Ascending aorta (tissue), 2 donors: ENCODE results near the gene KCNJ14. TPM values are rescaled to one million over a fixed set of nuclear protein-coding genes. Genes with fewer than 3 reads are reported as not detected.

Experiments
- DNase-seq, 2 donors: peaks; one replicate each; pipeline ENCODE4 v3.0.0-alpha.2; 2019; ENCODE audit warnings: low spot score in 2 of 2
- H3K27ac ChIP-seq, 2 donors: fragments of 200-600 bp; sonication (generic); one replicate each; pipeline ENCODE4 v1.5.1; 2016 to 2017; ENCODE audit warnings: mild to moderate bottlenecking in 1 of 2
- H3K27me3 ChIP-seq: fragments of 200-600 bp; sonication (generic); one replicate; pipeline ENCODE4 v1.5.1; 2017
- H3K36me3 ChIP-seq, 2 donors: fragments of 200-600 bp; sonication (generic); one replicate each; pipeline ENCODE4 v1.5.1; 2016
- H3K4me1 ChIP-seq, 2 donors: fragments of 200-600 bp; sonication (generic); one replicate each; pipeline ENCODE4 v1.5.1; 2016 to 2017; ENCODE audit warnings: mild to moderate bottlenecking in 1 of 2
- H3K4me3 ChIP-seq, 2 donors: fragments of 200-600 bp; sonication (generic); one replicate each; pipeline ENCODE4 v1.5.1; 2016 to 2017; ENCODE audit warnings: mild to moderate bottlenecking in 1 of 2
- H3K9me3 ChIP-seq, 2 donors: fragments of 200-600 bp; sonication (generic); one replicate each; pipeline ENCODE4 v1.5.1; 2016
- CTCF ChIP-seq, 3 experiments: fragments of 200-600 bp in 2 of 3; fragments of 450-650 bp in 1 of 3; sonication (generic) in 2 of 3; IDR thresholded peaks; one replicate each; pipeline ENCODE4 v1.5.1; 2016 to 2019; ENCODE audit warnings: antibody characterized with exemption in 3 of 3, mild to moderate bottlenecking in 1 of 3, moderate library complexity in 1 of 3
- intact Hi-C: fragments of 100-400 bp; cut with DNase I; formaldehyde crosslinking; loops from one replicate; pipeline ENCODE4 v1.15.1; 2023
- total RNA-seq: library from RNA; depleted of rRNA; stranded (reverse); fragments of >200 nt; gene quantifications from one replicate; pipeline ENCODE4 v1.1.0, GENCODE V29; 2016

The KCNJ14 gene
- total RNA-seq, 1 donor from 2014 or later: 6.1 TPM

- no peak for TF ChIP-seq CTCF (IDR thresholded peaks at IDR 0.05)
- Histone ChIP-seq H3K27me3 (peaks cover 7% of the 10 kb centered on the region), H3K4me1 (peaks cover 3 to 15% of the 10 kb centered on the region in 2 donors), H3K36me3 (peaks cover under 1 to 7% of the 10 kb centered on the region in 2 donors), H3K9me3 (no peaks in the 10 kb centered on the region), H3K4me3 (peak overlapping the region; percentile 37 to 76), H3K27ac (no peak overlapping the region)
- intact Hi-C loops: loop anchor here (5.0 kb wide), 1 partner anchor 51 kb away; the partner anchor contains the start of genes GRIN2D and KDELR1
- DNase-seq: no peak
These were observed 12.1 kb upstream of the KCNJ14 start for GRCh38 chr19:48443256-48443655.

GRCh38 chr19:48443731-48444128 lies 11.6 kb upstream of the KCNJ14 start:
- Histone ChIP-seq H3K4me3 (peak overlapping the region; percentile 76 to 81), H3K27me3 (peaks cover 7% of the 10 kb centered on the region), H3K36me3 (peaks cover 5 to 12% of the 10 kb centered on the region in 2 donors), H3K4me1 (peaks cover 3 to 15% of the 10 kb centered on the region in 2 donors), H3K9me3 (no peaks in the 10 kb centered on the region), H3K27ac (no peak overlapping the region)
- intact Hi-C loops: loop anchor here (5.0 kb wide), 1 partner anchor 51 kb away; the partner anchor contains the start of genes GRIN2D and KDELR1
- no peak for TF ChIP-seq CTCF (IDR thresholded peaks at IDR 0.05)
- DNase-seq: no peak

DNA sequence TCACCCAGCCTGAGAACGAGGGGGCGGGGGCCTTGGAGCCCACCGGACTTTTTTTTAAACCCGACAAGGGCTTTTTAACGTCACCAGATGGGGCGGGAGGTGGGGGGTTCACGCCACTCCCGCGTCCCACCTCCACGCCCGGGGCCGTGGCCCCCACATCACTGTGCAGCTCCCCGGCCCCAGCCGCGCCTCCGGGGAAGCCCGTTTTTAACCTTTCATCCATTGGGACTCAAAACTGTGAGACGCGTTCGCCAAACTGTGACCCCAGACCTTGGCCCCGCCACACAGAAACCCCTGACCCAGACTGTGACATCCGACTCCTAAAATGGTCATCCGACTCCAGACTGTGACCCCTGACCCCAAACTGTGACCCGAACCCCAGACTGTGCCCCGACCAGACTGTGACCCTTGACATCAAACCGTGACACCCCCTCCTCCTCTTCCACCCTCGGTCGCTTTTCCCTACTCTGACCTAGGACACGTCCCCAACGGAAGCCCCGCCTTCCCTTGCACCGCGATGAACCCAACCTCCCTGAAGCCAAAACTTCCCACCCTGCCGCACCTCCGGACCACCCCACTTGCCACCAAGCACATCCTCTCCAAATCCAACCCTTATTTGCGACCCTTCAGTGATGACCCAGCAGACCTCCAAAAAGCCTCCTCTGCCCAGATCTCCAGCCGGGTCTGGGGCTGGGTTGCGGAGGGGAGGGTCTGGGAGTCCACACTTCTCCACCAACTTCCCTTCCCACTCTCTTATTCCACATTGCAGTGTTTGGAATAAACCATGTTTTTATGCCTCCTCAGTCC lies 11.0 kb upstream of the KCNJ14 start:
- no peak for TF ChIP-seq CTCF (IDR thresholded peaks at IDR 0.05)
- intact Hi-C loops: loop anchor here (5.0 kb wide), 1 partner anchor 52 kb away; the partner anchor contains the start of genes GRIN2D and KDELR1
- Histone ChIP-seq H3K4me1 (peaks cover 3 to 15% of the 10 kb centered on the region in 2 donors), H3K36me3 (peaks cover 8 to 13% of the 10 kb centered on the region in 2 donors), H3K9me3 (no peaks in the 10 kb centered on the region), H3K27me3 (peaks cover 7% of the 10 kb centered on the region), H3K4me3 (peak overlapping the region; percentile 76 to 81), H3K27ac (peak overlapping the region; percentile 87 to 89)
- DNase-seq: no peak

DNA sequence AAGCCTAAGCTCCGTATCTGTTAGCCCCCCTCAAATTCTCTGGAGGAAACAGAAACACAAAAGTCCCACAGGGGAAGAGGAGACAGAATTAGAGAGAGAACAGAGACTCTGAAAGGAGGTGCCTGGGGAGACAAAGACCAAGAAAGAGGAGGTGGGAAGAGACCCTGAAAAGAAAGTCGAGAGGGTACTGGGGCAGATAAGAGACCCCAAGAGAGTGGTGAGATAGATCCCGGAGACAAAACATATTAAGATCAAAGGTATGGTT lies 10.5 kb upstream of the KCNJ14 start:
- no peak for DNase-seq
- Histone ChIP-seq H3K27me3 (peaks cover 7% of the 10 kb centered on the region), H3K4me1 (peaks cover 3 to 15% of the 10 kb centered on the region in 2 donors), H3K27ac (peak overlapping the region; percentile 87 to 89), H3K36me3 (peaks cover 12 to 15% of the 10 kb centered on the region in 2 donors), H3K9me3 (no peaks in the 10 kb centered on the region), H3K4me3 (peak overlapping the region; percentile 76 to 81)
- intact Hi-C loops: loop anchor here (1.0 to 5.0 kb wide), 5 partner anchors 24 to 174 kb away; partner anchors contain the start of genes CYTH2, GRIN2D, KDELR1 and RPL18
- no peak for TF ChIP-seq CTCF (IDR thresholded peaks at IDR 0.05)

DNA sequence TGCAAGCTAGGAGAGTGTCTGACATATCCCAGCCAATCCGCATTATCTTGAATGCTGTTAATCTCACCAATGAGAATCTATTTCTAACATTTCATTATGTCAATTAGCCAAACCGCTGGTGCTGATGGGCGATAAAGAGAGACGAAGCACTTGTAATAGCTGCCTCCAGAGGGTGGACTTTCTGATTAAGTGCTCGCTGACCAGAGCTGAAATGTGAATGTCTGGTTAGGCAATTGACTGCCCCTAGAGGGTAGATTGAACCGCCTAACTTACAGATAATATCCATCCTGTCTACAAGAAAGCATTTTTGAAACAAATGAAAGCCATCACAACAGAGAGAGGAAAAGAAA lies 10.1 kb upstream of the KCNJ14 start:
- peak; percentile 42 to 55 (median 50) for TF ChIP-seq CTCF (IDR thresholded peaks at IDR 0.05)
- intact Hi-C loops: loop anchor here (1.0 to 5.0 kb wide), 4 partner anchors 24 to 174 kb away; partner anchors contain the start of genes CYTH2, RPL18, SPHK2 and SYNGR4
- peaks cover 16 to 18% of the 10 kb centered on the region in 2 donors for H3K36me3 ChIP-seq
- H3K4me3 ChIP-seq: peak overlapping the region; percentile 76 to 81
- peaks cover 7% of the 10 kb centered on the region for H3K27me3 ChIP-seq
- H3K4me1 ChIP-seq: peaks cover 3 to 15% of the 10 kb centered on the region in 2 donors
- no peaks in the 10 kb centered on the region for H3K9me3 ChIP-seq
- peak overlapping the region; percentile 87 to 89 for H3K27ac ChIP-seq
- peak in 1 of 2 donors; percentile 73 for DNase-seq
